Esophagus muscularis mucosa (tissue), 4 donors: ENCODE measurements around the gene PDSS2. TPM values are rescaled to one million over a fixed set of nuclear protein-coding genes. Genes with fewer than 3 reads are reported as not detected.

ENCODE experiments used
- DNase-seq: peaks from one replicate; pipeline ENCODE4 v3.0.0-alpha.2; 2017; ENCODE audit errors: extremely low spot score
- H3K27ac ChIP-seq, 4 donors: fragments of 200-600 bp; sonication (generic); replicated peaks in 1 of 4; 1 replicate in 3 of 4; 2 replicates in 1 of 4; pipeline ENCODE4 v1.5.1; 2016 to 2019; ENCODE audit warnings: mild to moderate bottlenecking in 1 of 4
- H3K27me3 ChIP-seq, 4 donors: fragments of 200-600 bp; sonication (generic); one replicate each; pipeline versions ENCODE4 v1.5.1 to v1.6.0; 2016 to 2019
- H3K36me3 ChIP-seq, 4 donors: fragments of 200-600 bp; sonication (generic); one replicate each; pipeline ENCODE4 v1.5.1; 2016 to 2019
- H3K4me1 ChIP-seq, 4 donors: fragments of 200-600 bp; sonication (generic); one replicate each; pipeline ENCODE4 v1.5.1; 2016 to 2019
- H3K4me3 ChIP-seq, 4 donors: fragments of 200-600 bp; sonication (generic); 1 replicate in 2 of 4; 2 replicates in 2 of 4; pipeline ENCODE4 v1.5.1; 2016 to 2019; ENCODE audit warnings: mild to moderate bottlenecking in 4 of 4, moderate library complexity in 1 of 4
- H3K9me3 ChIP-seq, 4 donors: fragments of 200-600 bp; sonication (generic); 1 replicate in 3 of 4; 2 replicates in 1 of 4; pipeline ENCODE4 v1.5.1; 2016 to 2019
- CTCF ChIP-seq, 3 experiments: fragments of 200-600 bp in 2 of 3; fragments of 450-650 bp in 1 of 3; sonication (generic) in 2 of 3; IDR thresholded peaks; one replicate each; pipeline ENCODE4 v1.5.1; 2017 to 2019; ENCODE audit warnings: antibody characterized with exemption in 3 of 3, mild to moderate bottlenecking in 2 of 3, moderate library complexity in 1 of 3
- EP300 ChIP-seq: sonication (generic); formaldehyde crosslinking; IDR thresholded peaks from one replicate; pipeline ENCODE4 v1.6.1; 2017; ENCODE audit warnings: antibody characterized with exemption
- POLR2A ChIP-seq: fragments of 450-650 bp; IDR thresholded peaks from one replicate; pipeline ENCODE4 v1.6.1; 2017; ENCODE audit warnings: antibody characterized with exemption, moderate library complexity, mild to moderate bottlenecking, low read depth
- POLR2AphosphoS5 ChIP-seq, 2 donors: sonication (generic); formaldehyde crosslinking; IDR thresholded peaks; one replicate each; pipeline ENCODE4 v1.6.1; 2017; ENCODE audit warnings: antibody characterized with exemption in 2 of 2
- WGBS: methylation state at CpG from one replicate; pipeline ENCODE4 v1.1.5; 2018; 5-methylcytosine and 5-hydroxymethylcytosine counted together
- intact Hi-C: fragments of 100-400 bp; cut with DNase I; formaldehyde crosslinking; loops from one replicate; pipeline ENCODE4 v1.15.1; 2023
- total RNA-seq, 4 donors: library from RNA; depleted of rRNA; stranded (reverse); fragments of >200 nt; gene quantifications; one replicate each; pipeline versions ENCODE4 v1.1.0 to v1.2.1, GENCODE V29; 2016

PDSS2 gene
- total RNA-seq, 4 donors from 2014 or later, result 6.6 to 10.8 (median 8.7) TPM

DNA sequence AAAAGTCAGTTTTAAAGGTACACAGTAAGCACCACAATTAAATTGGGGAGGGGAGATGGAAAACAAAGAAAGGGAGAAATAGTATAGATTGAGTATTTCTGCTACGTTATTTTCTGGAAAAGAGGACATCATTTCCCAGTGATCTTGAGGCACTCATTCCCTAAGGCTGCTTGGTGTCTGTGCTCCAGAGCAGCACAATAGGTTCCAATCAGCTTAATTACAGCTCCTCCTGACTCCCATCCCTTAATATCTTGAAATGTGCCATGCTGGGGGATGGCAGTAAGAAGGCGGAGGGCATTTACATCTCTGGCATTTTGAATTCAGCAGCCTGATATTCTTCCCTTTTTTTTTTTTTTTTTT lies 304.6 kb downstream of the PDSS2 start:
- Histone ChIP-seq H3K4me3 (no peak overlapping the region), H3K27ac (no peak overlapping the region), H3K9me3 (no peaks in the 10 kb centered on the region), H3K27me3 (no peaks in the 10 kb centered on the region), H3K4me1 (no peaks in the 10 kb centered on the region), H3K36me3 (no peaks in the 10 kb centered on the region)
- TF ChIP-seq EP300 (no peak), POLR2AphosphoS5 (IDR thresholded peaks at IDR 0.05) (no peak), CTCF (IDR thresholded peaks at IDR 0.05) (no peak), POLR2A (no peak)
- WGBS, result 88% methylated on average over 2 of the region's 2 CpGs
- intact Hi-C loops, result no loop called here
- DNase-seq, result no peak

GRCh38 chr6:107154131-107154800 lies 305.1 kb downstream of the PDSS2 start:
- no peak overlapping the region for H3K4me3 ChIP-seq
- H3K9me3 ChIP-seq, result no peaks in the 10 kb centered on the region
- no peaks in the 10 kb centered on the region for H3K4me1 ChIP-seq
- intact Hi-C loops, result no loop called here
- no peak overlapping the region for H3K27ac ChIP-seq
- no peak for DNase-seq
- TF ChIP-seq EP300 (no peak), POLR2AphosphoS5 (IDR thresholded peaks at IDR 0.05) (no peak), POLR2A (no peak), CTCF (IDR thresholded peaks at IDR 0.05) (no peak)
- H3K27me3 ChIP-seq, result no peaks in the 10 kb centered on the region
- H3K36me3 ChIP-seq, result no peaks in the 10 kb centered on the region
- WGBS, result 80% methylated on average over 12 of the region's 12 CpGs

DNA sequence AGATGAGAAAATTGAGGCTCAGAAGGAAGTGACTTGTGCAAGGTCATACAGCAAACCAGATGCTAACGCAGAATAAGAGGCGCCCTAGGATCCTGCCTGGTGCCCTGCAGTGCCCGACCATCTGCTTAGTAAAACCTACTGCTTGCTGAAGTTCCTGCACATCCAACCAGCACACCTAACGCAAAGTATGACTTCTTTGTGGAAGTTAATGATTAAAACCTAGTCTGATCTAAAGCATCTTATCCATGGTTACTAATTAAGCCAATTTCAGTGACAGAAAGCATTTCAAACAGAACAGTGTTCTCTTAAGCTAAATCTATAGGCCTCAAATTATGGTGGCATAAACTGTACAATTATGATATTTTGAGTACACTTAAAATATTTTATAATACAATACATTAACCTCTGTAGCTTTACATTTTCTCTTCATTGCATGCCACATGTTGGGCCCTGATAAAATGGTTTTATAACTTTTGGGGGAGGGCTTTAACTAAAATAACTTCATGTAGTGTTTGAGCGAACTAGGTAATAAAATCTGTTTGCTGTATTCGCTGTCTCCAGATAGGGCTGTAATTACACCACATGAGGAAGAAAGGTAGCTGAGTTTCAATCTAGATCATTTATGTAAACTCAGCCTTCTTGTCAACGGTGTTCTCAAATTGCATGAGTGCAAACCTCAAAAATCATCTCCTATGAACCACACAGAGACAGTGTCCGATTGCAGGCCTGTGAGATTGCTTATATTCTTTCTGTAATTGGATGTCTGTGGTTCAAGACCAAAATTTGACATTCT lies 306.5 kb downstream of the PDSS2 start:
- H3K4me1 ChIP-seq, result no peaks in the 10 kb centered on the region
- TF ChIP-seq CTCF (IDR thresholded peaks at IDR 0.05) (no peak), POLR2AphosphoS5 (IDR thresholded peaks at IDR 0.05) (no peak), EP300 (no peak), POLR2A (no peak)
- H3K9me3 ChIP-seq, result no peaks in the 10 kb centered on the region
- DNase-seq, result no peak
- no peaks in the 10 kb centered on the region for H3K36me3 ChIP-seq
- H3K27ac ChIP-seq, result no peak overlapping the region
- intact Hi-C loops, result no loop called here
- WGBS, result 84% methylated on average over 8 of the region's 8 CpGs
- H3K4me3 ChIP-seq, result no peak overlapping the region
- H3K27me3 ChIP-seq, result no peaks in the 10 kb centered on the region

- WGBS, result 91% methylated on average over 4 of the region's 4 CpGs
These were observed 314.7 kb downstream of the PDSS2 start for GRCh38 chr6:107144666-107145065.

More at GRCh38 chr6:107144666-107145065, 314.7 kb downstream of the PDSS2 start:
- Histone ChIP-seq H3K27me3 (no peaks in the 10 kb centered on the region), H3K9me3 (no peaks in the 10 kb centered on the region), H3K36me3 (no peaks in the 10 kb centered on the region), H3K4me3 (no peak overlapping the region), H3K4me1 (peaks cover 0 to 5% (median 0%) of the 10 kb centered on the region in 4 donors), H3K27ac (no peak overlapping the region)
- no peak for DNase-seq
- intact Hi-C loops, result no loop called here
- TF ChIP-seq POLR2A, result no peak
- TF ChIP-seq CTCF (IDR thresholded peaks at IDR 0.05), result no peak
- TF ChIP-seq POLR2AphosphoS5 (IDR thresholded peaks at IDR 0.05), result no peak
- TF ChIP-seq EP300, result no peak
